GM21529 (cell line): ENCODE data around the gene SEC31A.
"Not testable (repeated sequence)": the region's sequence is repeated elsewhere in the genome, so short reads cannot be mapped to it uniquely, and the experiment has no call there.

Experiments used
- ATAC-seq: cut with Tn5 transposase; IDR thresholded peaks from one replicate; pipeline ENCODE4 v1.9.1; 2021; ENCODE audit not compliant: unreplicated experiment

The SEC31A gene

GRCh38 chr4:82890901-82891706 lies at the start of gene SEC31A:
TSS of gene SEC31A (minus strand) at chr4:82891153. CDS start at chr4:82881936, 9,217 bp downstream.
- peak; percentile 91 for ATAC-seq

GRCh38 chr4:82939414-82939813 lies 48.5 kb upstream of the SEC31A start:
- no peak for ATAC-seq

- no peak for ATAC-seq
Observed at GRCh38 chr4:82934441-82934840, 43.5 kb upstream of the SEC31A start.

- ATAC-seq = no peak
Observed at GRCh38 chr4:82930848-82931755, 40.1 kb upstream of the SEC31A start.

GRCh38 chr4:82921795-82922194 lies 30.8 kb upstream of the SEC31A start:
- ATAC-seq = no peak

GRCh38 chr4:82919386-82919785 lies 28.4 kb upstream of the SEC31A start:
- ATAC-seq = no peak

GRCh38 chr4:82918091-82918490 lies 27.1 kb upstream of the SEC31A start:
- no peak for ATAC-seq

GRCh38 chr4:82913968-82914367 lies 23.0 kb upstream of the SEC31A start:
- not testable (repeated sequence) for ATAC-seq

- no peak for ATAC-seq
Observed at GRCh38 chr4:82913305-82913704, 22.4 kb upstream of the SEC31A start.

GRCh38 chr4:82909326-82909725 lies 18.4 kb upstream of the SEC31A start:
- ATAC-seq = no peak

- peak; percentile 52 for ATAC-seq
Observed at GRCh38 chr4:82906469-82906868, 15.5 kb upstream of the SEC31A start.

GRCh38 chr4:82905205-82905604 lies 14.3 kb upstream of the SEC31A start:
- peak; percentile 50 for ATAC-seq

GRCh38 chr4:82903737-82904136 lies 12.8 kb upstream of the SEC31A start:
- no peak for ATAC-seq

GRCh38 chr4:82901183-82901718 lies 10.3 kb upstream of the SEC31A start:
- no peak for ATAC-seq

- ATAC-seq = peak; percentile 87
Observed at GRCh38 chr4:82900411-82901182, 9.6 kb upstream of the SEC31A start, which contains the start of gene THAP9. TSS of gene THAP9 (plus strand) at chr4:82900735. CDS start at chr4:82900803, 68 bp downstream.

- peak; percentile 8 for ATAC-seq
Observed at GRCh38 chr4:82900066-82900410, 9.1 kb upstream of the SEC31A start.

- ATAC-seq = no peak
Observed at GRCh38 chr4:82899374-82900065, 8.6 kb upstream of the SEC31A start.

- no peak for ATAC-seq
Observed at GRCh38 chr4:82898322-82899243, 7.6 kb upstream of the SEC31A start.

- no peak for ATAC-seq
Observed at GRCh38 chr4:82896755-82897154, 5.8 kb upstream of the SEC31A start.
